ENCODE data around the gene FNDC3A. TPM values are rescaled to one million over a fixed set of nuclear protein-coding genes. Genes with fewer than 3 reads are reported as not detected.

FNDC3A gene, protein sequence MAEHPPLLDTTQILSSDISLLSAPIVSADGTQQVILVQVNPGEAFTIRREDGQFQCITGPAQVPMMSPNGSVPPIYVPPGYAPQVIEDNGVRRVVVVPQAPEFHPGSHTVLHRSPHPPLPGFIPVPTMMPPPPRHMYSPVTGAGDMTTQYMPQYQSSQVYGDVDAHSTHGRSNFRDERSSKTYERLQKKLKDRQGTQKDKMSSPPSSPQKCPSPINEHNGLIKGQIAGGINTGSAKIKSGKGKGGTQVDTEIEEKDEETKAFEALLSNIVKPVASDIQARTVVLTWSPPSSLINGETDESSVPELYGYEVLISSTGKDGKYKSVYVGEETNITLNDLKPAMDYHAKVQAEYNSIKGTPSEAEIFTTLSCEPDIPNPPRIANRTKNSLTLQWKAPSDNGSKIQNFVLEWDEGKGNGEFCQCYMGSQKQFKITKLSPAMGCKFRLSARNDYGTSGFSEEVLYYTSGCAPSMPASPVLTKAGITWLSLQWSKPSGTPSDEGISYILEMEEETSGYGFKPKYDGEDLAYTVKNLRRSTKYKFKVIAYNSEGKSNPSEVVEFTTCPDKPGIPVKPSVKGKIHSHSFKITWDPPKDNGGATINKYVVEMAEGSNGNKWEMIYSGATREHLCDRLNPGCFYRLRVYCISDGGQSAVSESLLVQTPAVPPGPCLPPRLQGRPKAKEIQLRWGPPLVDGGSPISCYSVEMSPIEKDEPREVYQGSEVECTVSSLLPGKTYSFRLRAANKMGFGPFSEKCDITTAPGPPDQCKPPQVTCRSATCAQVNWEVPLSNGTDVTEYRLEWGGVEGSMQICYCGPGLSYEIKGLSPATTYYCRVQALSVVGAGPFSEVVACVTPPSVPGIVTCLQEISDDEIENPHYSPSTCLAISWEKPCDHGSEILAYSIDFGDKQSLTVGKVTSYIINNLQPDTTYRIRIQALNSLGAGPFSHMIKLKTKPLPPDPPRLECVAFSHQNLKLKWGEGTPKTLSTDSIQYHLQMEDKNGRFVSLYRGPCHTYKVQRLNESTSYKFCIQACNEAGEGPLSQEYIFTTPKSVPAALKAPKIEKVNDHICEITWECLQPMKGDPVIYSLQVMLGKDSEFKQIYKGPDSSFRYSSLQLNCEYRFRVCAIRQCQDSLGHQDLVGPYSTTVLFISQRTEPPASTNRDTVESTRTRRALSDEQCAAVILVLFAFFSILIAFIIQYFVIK
- total RNA-seq = 10 to 100 TPM; 37.3 to 89.5 TPM
- polyA plus RNA-seq = 10 to 100 TPM; 25.2 to 26.8 TPM

DNA sequence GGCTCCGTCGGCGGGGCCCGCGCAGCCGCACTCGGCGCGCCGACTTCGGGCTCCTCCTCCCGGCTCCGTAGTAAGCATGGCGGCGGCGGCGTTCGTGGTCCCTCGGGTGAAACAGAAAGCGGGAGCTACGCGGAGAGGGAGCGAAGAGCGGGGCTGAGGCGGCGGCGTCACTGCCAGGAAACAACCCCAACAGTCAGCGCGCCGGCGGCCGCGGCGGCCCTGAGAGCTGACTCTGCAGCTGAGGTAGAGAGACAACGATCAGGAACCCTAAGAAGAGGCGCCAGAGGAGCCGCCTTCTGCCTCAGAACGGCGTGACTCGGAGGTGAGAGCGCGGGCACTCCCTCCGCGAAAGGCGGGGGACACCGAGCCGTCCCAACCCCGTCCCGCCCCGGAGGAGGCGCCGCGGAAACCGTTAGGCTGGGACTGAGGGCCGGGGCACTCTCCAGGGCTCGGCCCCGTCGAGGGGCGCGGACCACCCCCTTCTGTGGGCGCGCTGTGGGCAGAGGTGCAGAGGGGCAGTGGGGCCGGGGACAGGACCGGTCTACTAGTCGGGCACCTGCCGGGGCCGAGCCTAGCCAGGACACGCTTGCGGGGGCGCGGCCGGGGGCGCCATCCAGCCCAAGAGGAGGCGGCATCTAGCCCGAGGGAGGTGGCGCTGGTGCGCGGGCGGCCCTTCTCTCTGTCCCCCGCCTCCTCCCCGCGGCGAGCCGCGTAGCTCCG, at the start of gene FNDC3A:
Gene FNDC3A, plus strand, starts transcription at position 57 of the 720 bp plus-strand sequence. CDS start 30,279 bp downstream, outside the sequence.
- DNase-seq (ENCODE audit: low spot score) = peak; percentile 82
- H3K27ac ChIP-seq (ENCODE audit: low read depth in 1 of 2, low read length in 2 of 2) = peak within 1 kb of the TSS; percentile 98 to 99
- peak within 1 kb of the TSS; percentile 87 to 100 for H3K9ac ChIP-seq (ENCODE audit: low read depth in 1 of 2, low read length in 2 of 2)
- H3K9me3 ChIP-seq (ENCODE audit: control insufficient read depth in 4 of 4, low read length in 3 of 4) = peaks cover 0 to 23% (median 5%) of the 10 kb centered on the region in 4 donors
- peaks cover 0 to 16% (median 3%) of the 10 kb centered on the region in 4 donors for H3K4me1 ChIP-seq (ENCODE audit: control insufficient read depth in 4 of 4, insufficient read depth in 4 of 4, low read length in 3 of 4)
- no peaks in the 10 kb centered on the region for H3K36me3 ChIP-seq (ENCODE audit: control insufficient read depth in 4 of 4, insufficient read depth in 3 of 4, low read depth in 1 of 4, low read length in 3 of 4)
- TF ChIP-seq HNF4A (conservative IDR thresholded peaks at IDR 0.05) (no peak), YY1 (IDR thresholded peaks at IDR 0.05) (peak; percentile 87), FOXA2 (IDR thresholded peaks at IDR 0.05) (no peak), EGR1 (IDR thresholded peaks at IDR 0.05; ENCODE audit: low read depth in 2 of 2) (peak in 1 of 2 donors; percentile 28), RAD21 (IDR thresholded peaks at IDR 0.05) (peak in 1 of 2 donors; percentile 34), JUND (IDR thresholded peaks at IDR 0.05) (no peak), RXRA (IDR thresholded peaks at IDR 0.05) (peak in 1 of 2 donors; percentile 7), REST (IDR thresholded peaks at IDR 0.05) (peak; percentile 48), TAF1 (conservative IDR thresholded peaks at IDR 0.05) (no peak), SP1 (IDR thresholded peaks at IDR 0.05) (peak; percentile 13)
- TF ChIP-seq, protein P1, sequence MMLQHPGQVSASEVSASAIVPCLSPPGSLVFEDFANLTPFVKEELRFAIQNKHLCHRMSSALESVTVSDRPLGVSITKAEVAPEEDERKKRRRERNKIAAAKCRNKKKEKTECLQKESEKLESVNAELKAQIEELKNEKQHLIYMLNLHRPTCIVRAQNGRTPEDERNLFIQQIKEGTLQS (IDR thresholded peaks at IDR 0.05) = no peak
- TF ChIP-seq, protein P2, sequence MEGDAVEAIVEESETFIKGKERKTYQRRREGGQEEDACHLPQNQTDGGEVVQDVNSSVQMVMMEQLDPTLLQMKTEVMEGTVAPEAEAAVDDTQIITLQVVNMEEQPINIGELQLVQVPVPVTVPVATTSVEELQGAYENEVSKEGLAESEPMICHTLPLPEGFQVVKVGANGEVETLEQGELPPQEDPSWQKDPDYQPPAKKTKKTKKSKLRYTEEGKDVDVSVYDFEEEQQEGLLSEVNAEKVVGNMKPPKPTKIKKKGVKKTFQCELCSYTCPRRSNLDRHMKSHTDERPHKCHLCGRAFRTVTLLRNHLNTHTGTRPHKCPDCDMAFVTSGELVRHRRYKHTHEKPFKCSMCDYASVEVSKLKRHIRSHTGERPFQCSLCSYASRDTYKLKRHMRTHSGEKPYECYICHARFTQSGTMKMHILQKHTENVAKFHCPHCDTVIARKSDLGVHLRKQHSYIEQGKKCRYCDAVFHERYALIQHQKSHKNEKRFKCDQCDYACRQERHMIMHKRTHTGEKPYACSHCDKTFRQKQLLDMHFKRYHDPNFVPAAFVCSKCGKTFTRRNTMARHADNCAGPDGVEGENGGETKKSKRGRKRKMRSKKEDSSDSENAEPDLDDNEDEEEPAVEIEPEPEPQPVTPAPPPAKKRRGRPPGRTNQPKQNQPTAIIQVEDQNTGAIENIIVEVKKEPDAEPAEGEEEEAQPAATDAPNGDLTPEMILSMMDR (IDR thresholded peaks at IDR 0.05; ENCODE audit: low read depth, low read length, missing input control) = no peak
- no peaks in the 10 kb centered on the region for H3K27me3 ChIP-seq (ENCODE audit: control insufficient read depth in 4 of 4, insufficient read depth in 4 of 4, low read length in 3 of 4)
- WGBS = under 1% methylated on average over 86 of the region's 86 CpGs
- H3K4me3 ChIP-seq (ENCODE audit: low read depth in 1 of 3, low read length in 3 of 3) = peak within 1 kb of the TSS; percentile 93 to 97 (median 96)
